IMR-90 (cell line): ENCODE results near the gene C8B. TPM values are rescaled to one million over a fixed set of nuclear protein-coding genes. Genes with fewer than 3 reads are reported as not detected.
A peak's percentile ranks its signal among the peaks of the same experiment; 100 is the strongest.

Source experiments
- ATAC-seq: fragments of 200-7000 bp; cut with Tn5 transposase; 2 replicates; pipeline ENCODE4 v1.9.1; 2020; ENCODE audit warnings: low read depth, mild to moderate bottlenecking, moderate library complexity
- BruUV-seq: library from RNA; stranded (reverse); fragments of 400-500 nt; replicated peaks from 2 replicates; lab custom pipeline; 2021; lab: Mats Ljungman, UMichigan
- CTCF ChIA-PET: fragments of 300-600 bp; formaldehyde crosslinking; extraction: SDS; loops from one replicate; lab custom pipeline; 2021; ENCODE audit warnings: antibody characterized with exemption; lab: Yijun Ruan, JAX
- POLR2A ChIA-PET: fragments of 300-600 bp; sonication (Branson Sonifier 250); formaldehyde crosslinking; loops from one replicate; lab custom pipeline; 2022; ENCODE audit warnings: antibody characterized with exemption; ENCODE audit not compliant: unreplicated experiment; lab: Charles Lee
- DNase-seq: peaks from one replicate; pipeline ENCODE4 v3.0.0; 2013
- H2AFZ ChIP-seq: replicated peaks from 2 replicates; pipeline ENCODE3; 2013; ENCODE audit warnings: low read length, mild to moderate bottlenecking; ENCODE audit not compliant: poor library complexity
- H2AK5ac ChIP-seq: 2 replicates; pipeline ENCODE4 v1.6.1; 2013; ENCODE audit warnings: low read depth, low read length, inconsistent platforms
- H2AK9ac ChIP-seq: replicated peaks from 2 replicates; pipeline ENCODE3; 2013; ENCODE audit warnings: mild to moderate bottlenecking, low read depth, low read length, moderate library complexity; ENCODE audit not compliant: poor library complexity
- H2BK120ac ChIP-seq: 2 replicates; pipeline ENCODE4 v1.6.1; 2013; ENCODE audit warnings: low read depth, low read length, inconsistent platforms
- H2BK15ac ChIP-seq: 3 replicates; pipeline ENCODE4 v1.6.1; 2013; ENCODE audit warnings: low read depth, low read length, inconsistent platforms
- H2BK20ac ChIP-seq: 2 replicates; pipeline ENCODE4 v1.6.1; 2013; ENCODE audit warnings: low read depth, mild to moderate bottlenecking, inconsistent platforms, low read length, moderate library complexity
- H2BK5ac ChIP-seq: 2 replicates; pipeline ENCODE4 v1.6.1; 2013; ENCODE audit warnings: mild to moderate bottlenecking, low read depth, low read length, inconsistent platforms; ENCODE audit not compliant: poor library complexity, severe bottlenecking
- H3K14ac ChIP-seq: replicated peaks from 2 replicates; pipeline ENCODE4 v1.6.1; 2013; ENCODE audit warnings: low read depth, low read length, inconsistent platforms
- H3K18ac ChIP-seq: 2 replicates; pipeline ENCODE4 v1.6.1; 2013; ENCODE audit warnings: low read depth, low read length, control low read depth
- H3K23ac ChIP-seq: 2 replicates; pipeline ENCODE4 v1.6.1; 2013; ENCODE audit warnings: low read depth, low read length, inconsistent platforms
- H3K27ac ChIP-seq: 2 replicates; pipeline ENCODE4 v1.5.1; 2013; ENCODE audit warnings: mild to moderate bottlenecking, control low read depth, low read length; ENCODE audit not compliant: insufficient read depth
- H3K27me3 ChIP-seq: 2 replicates; pipeline ENCODE4 v1.6.1; 2013; ENCODE audit warnings: low read length; ENCODE audit not compliant: control insufficient read depth, insufficient read depth
- H3K36me3 ChIP-seq: 2 replicates; pipeline ENCODE4 v1.6.1; 2013; ENCODE audit warnings: low read length, mixed read lengths; ENCODE audit not compliant: control insufficient read depth, insufficient read depth
- H3K4ac ChIP-seq: 2 replicates; pipeline ENCODE4 v1.6.1; 2013; ENCODE audit warnings: low read depth, low read length, inconsistent platforms
- H3K4me1 ChIP-seq: 2 replicates; pipeline ENCODE4 v1.6.1; 2013; ENCODE audit warnings: low read length, mixed read lengths; ENCODE audit not compliant: control insufficient read depth, insufficient read depth
- H3K4me2 ChIP-seq: 2 replicates; pipeline ENCODE4 v1.6.1; 2013; ENCODE audit warnings: low read depth, mild to moderate bottlenecking, control low read depth, low read length, moderate library complexity
- H3K4me3 ChIP-seq: 2 replicates; pipeline ENCODE4 v1.5.1; 2013; ENCODE audit warnings: low read depth, mild to moderate bottlenecking, control low read depth, low read length, moderate library complexity; ENCODE audit not compliant: insufficient read depth
- H3K56ac ChIP-seq: 2 replicates; pipeline ENCODE4 v1.6.1; 2013; ENCODE audit warnings: low read length, inconsistent platforms; ENCODE audit not compliant: insufficient read depth; ENCODE audit errors: extremely low read depth
- H3K79me1 ChIP-seq, 2 experiments: 2 replicates each; pipeline ENCODE4 v1.6.1; 2013; ENCODE audit warnings: low read length in 2 of 2, inconsistent platforms in 1 of 2, low read depth in 1 of 2
- H3K9ac ChIP-seq: 2 replicates; pipeline ENCODE4 v1.6.1; 2013; ENCODE audit warnings: low read depth, low read length, control low read depth
- H3K9me1 ChIP-seq: 2 replicates; pipeline ENCODE4 v1.6.1; 2013; ENCODE audit warnings: low read length, inconsistent platforms; ENCODE audit not compliant: insufficient read depth
- H3K9me3 ChIP-seq: 2 replicates; pipeline ENCODE4 v1.6.1; 2013; ENCODE audit warnings: low read length; ENCODE audit not compliant: control insufficient read depth, insufficient read depth
- H4K20me1 ChIP-seq: 2 replicates; pipeline ENCODE4 v1.6.1; 2013; ENCODE audit warnings: low read length, inconsistent platforms; ENCODE audit not compliant: insufficient read depth
- H4K5ac ChIP-seq: 2 replicates; pipeline ENCODE4 v1.6.1; 2013; ENCODE audit warnings: mild to moderate bottlenecking, low read depth, low read length, control low read depth
- H4K8ac ChIP-seq, 2 experiments: 2 replicates each; pipeline ENCODE4 v1.6.1; 2013; ENCODE audit warnings: low read depth in 2 of 2, low read length in 2 of 2, control low read depth in 1 of 2, inconsistent platforms in 1 of 2
- H4K91ac ChIP-seq: 2 replicates; pipeline ENCODE4 v1.6.1; 2013; ENCODE audit warnings: low read depth, low read length, inconsistent platforms; ENCODE audit not compliant: insufficient read depth
- CEBPB ChIP-seq: IDR thresholded peaks from 2 replicates; pipeline ENCODE4 v1.6.1; 2012; ENCODE audit warnings: low read depth, low read length, improper control_type of control experiment
- FOS ChIP-seq: fragments of 150-350 bp; IDR thresholded peaks from 2 replicates; pipeline ENCODE4 v1.6.1; 2016; ENCODE audit warnings: low read depth, low read length
- MAFK ChIP-seq: IDR thresholded peaks from 2 replicates; pipeline ENCODE4 v1.6.1; 2012; ENCODE audit warnings: low read depth, low read length, improper control_type of control experiment
- MAZ ChIP-seq: IDR thresholded peaks from 2 replicates; pipeline ENCODE4 v1.6.1; 2012; ENCODE audit warnings: low read depth, mild to moderate bottlenecking, low read length, improper control_type of control experiment, moderate library complexity, borderline replicate concordance
- RAD21 ChIP-seq: IDR thresholded peaks from 2 replicates; pipeline ENCODE4 v1.6.1; 2012; ENCODE audit warnings: low read length, improper control_type of control experiment
- RFX5 ChIP-seq: IDR thresholded peaks from 2 replicates; pipeline ENCODE4 v1.8.0; 2012; ENCODE audit warnings: low read depth, mild to moderate bottlenecking, low read length, moderate library complexity
- SMC3 ChIP-seq: fragments of 150-350 bp; IDR thresholded peaks from 2 replicates; pipeline ENCODE4 v1.6.1; 2016; ENCODE audit warnings: low read depth, mild to moderate bottlenecking, antibody characterized with exemption, low read length, moderate library complexity
- USF2 ChIP-seq: fragments of 150-350 bp; IDR thresholded peaks from 2 replicates; pipeline ENCODE4 v1.6.1; 2017; ENCODE audit warnings: mild to moderate bottlenecking, antibody characterized with exemption, low read length, low read depth
- WGBS, 2 experiments: methylation state at CpG; one replicate each; pipeline versions ENCODE4 v1.1.5 to v1.1.7; 2013; ENCODE audit warnings: missing lambda C conversion rate in 2 of 2; ENCODE audit not compliant: insufficient read length in 1 of 2; ENCODE audit errors: extremely low coverage in 2 of 2; 5-methylcytosine and 5-hydroxymethylcytosine counted together
- dilution Hi-C: fragments of 300-500 bp; cut with HindIII; formaldehyde crosslinking; loops from one replicate; pipeline ENCODE4 v1.14.3; 2018; ENCODE audit warnings: low sequenced_read_pairs; ENCODE audit not compliant: unreplicated experiment
- in situ Hi-C: fragments of 300-500 bp; cut with MboI; formaldehyde crosslinking; loops from 3 replicates; pipeline ENCODE4 v1.14.3; 2019; ENCODE audit warnings: low sequenced_read_pairs, inconsistent platforms, mixed read lengths
- intact Hi-C: fragments of 100-400 bp; cut with micrococcal nuclease; formaldehyde crosslinking; loops from 2 replicates; pipeline ENCODE4 v1.10.0; 2022
- polyA plus RNA-seq, 3 experiments: library from polyadenylated mRNA; depleted of rRNA; stranded (reverse); fragments of >200 nt; gene quantifications; 2 replicates each; pipeline ENCODE4 v1.2.3, GENCODE V29; 2012; ENCODE audit warnings: low replicate concordance in 1 of 3
- total RNA-seq: library from RNA; depleted of rRNA; stranded (reverse); fragments of >200 nt; gene quantifications from 2 replicates; pipeline ENCODE4 v1.2.3, GENCODE V29; 2012
- TF ChIP-seq, protein P1 (sequence below): conservative IDR thresholded peaks from 2 replicates; pipeline ENCODE4 v1.5.1; 2012; ENCODE audit warnings: mild to moderate bottlenecking, low read depth, low read length, improper control_type of control experiment

Gene C8B
- total and polyA plus RNA-seq, 2 of the 4 experiments (the other 2 are of a cell fraction): not detected

DNA sequence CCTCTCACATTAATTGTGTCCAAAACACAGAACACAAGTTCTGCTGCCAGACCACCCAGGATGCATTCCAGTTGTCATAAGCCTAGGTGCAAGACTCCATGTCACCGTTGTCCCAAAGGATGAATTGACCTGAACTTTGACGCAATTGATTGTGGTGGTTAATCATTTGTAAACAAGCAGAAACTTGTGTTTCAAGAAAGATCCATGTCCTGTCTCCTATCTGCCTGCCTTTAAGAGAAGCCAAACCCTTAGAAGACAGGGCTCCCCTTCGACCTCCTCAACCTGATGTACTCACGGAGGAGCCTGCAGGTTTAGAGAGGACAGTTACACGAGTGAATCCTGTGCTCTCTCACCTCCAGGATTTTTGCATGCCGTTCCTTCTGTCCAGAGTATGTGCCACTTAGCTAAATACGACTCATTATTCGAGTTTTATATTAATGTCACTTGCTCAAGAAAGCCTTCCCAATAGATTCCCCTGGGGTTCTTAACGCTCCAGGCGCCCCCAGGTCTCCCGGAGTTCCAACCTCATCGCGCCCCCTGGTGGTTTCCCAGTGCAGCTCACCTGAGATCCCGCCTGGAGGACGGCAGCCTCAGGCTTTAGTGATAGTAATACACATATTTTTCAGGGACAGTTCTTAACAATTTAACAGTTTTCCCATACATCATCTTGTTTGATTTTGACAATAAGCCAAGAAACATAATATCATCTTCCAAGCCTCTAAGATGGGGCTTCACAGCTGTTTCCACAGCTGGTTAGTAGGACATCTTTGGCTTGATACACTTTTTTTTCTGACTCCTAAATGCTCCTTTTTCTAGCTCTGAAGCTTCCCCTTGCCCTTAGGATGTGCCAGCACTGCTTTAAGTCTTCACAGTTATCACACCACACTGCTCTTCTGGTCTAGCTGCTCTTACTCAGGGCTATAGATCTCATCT lies 2.4 kb upstream of the C8B start:
- in situ Hi-C loops (no loop called here), intact Hi-C loops (loop anchor here (5.0 kb wide), 1 partner anchor 136 kb away; no protein-coding TSS in a partner anchor), dilution Hi-C loops (no loop called here)
- no peak overlapping the region for H3K14ac ChIP-seq
- no peak overlapping the region for H3K4me2 ChIP-seq
- no peaks in the 10 kb centered on the region; the same call in 1 of the 2 replicates for H3K9me1 ChIP-seq
- H3K23ac ChIP-seq: no peak overlapping the region
- H3K9ac ChIP-seq: no peak overlapping the region
- no peaks in the 10 kb centered on the region for H3K79me1 ChIP-seq
- BruUV-seq: no TSS peak
- no peak overlapping the region for H2AK9ac ChIP-seq
- H4K20me1 ChIP-seq: no peaks in the 10 kb centered on the region
- peak overlapping the region; percentile 35; the same call in 1 of the 2 replicates for H2BK20ac ChIP-seq
- 54% methylated on average over 3 of the region's 15 CpGs; no CpG with 5 or more reads in 1 of the 2 experiments for WGBS, 2 experiments
- no peaks in the 10 kb centered on the region; the same call in none of the 2 replicates for H3K27me3 ChIP-seq
- H3K4me3 ChIP-seq: no peak overlapping the region
- peak overlapping the region; percentile 28 for H2AFZ ChIP-seq
- POLR2A ChIA-PET: no interaction called here
- H3K27ac ChIP-seq: no peak overlapping the region
- no peak overlapping the region; a peak in 1 of 4 replicates for H4K8ac ChIP-seq
- H4K5ac ChIP-seq: no peak overlapping the region
- no peak overlapping the region for H2BK5ac ChIP-seq
- no peak overlapping the region; the same call in 1 of the 2 replicates for H2BK120ac ChIP-seq
- H3K9me3 ChIP-seq: no peaks in the 10 kb centered on the region
- H3K4ac ChIP-seq: no peak overlapping the region
- H2BK15ac ChIP-seq: no peak overlapping the region
- peak overlapping the region; percentile 24; the same call in 1 of the 2 replicates for H4K91ac ChIP-seq
- no peak overlapping the region; the same call in 1 of the 2 replicates for H3K18ac ChIP-seq
- no peaks in the 10 kb centered on the region; the same call in 1 of the 2 replicates for H3K4me1 ChIP-seq
- ATAC-seq: no peak
- CTCF ChIA-PET: interaction anchor here (0.5 to 1.0 kb wide), 2 partner anchors 22 to 53 kb away, joined by 3 read pairs; no protein-coding TSS in a partner anchor
- DNase-seq: peak; percentile 15
- no peak overlapping the region for H3K56ac ChIP-seq
- no peak overlapping the region for H2AK5ac ChIP-seq
- no peaks in the 10 kb centered on the region for H3K36me3 ChIP-seq
- no peak for TF ChIP-seq CEBPB
- peak; percentile 58 for TF ChIP-seq SMC3
- no peak for TF ChIP-seq RFX5
- TF ChIP-seq MAFK: no peak
- TF ChIP-seq RAD21: peak; percentile 43
- TF ChIP-seq, protein P1, sequence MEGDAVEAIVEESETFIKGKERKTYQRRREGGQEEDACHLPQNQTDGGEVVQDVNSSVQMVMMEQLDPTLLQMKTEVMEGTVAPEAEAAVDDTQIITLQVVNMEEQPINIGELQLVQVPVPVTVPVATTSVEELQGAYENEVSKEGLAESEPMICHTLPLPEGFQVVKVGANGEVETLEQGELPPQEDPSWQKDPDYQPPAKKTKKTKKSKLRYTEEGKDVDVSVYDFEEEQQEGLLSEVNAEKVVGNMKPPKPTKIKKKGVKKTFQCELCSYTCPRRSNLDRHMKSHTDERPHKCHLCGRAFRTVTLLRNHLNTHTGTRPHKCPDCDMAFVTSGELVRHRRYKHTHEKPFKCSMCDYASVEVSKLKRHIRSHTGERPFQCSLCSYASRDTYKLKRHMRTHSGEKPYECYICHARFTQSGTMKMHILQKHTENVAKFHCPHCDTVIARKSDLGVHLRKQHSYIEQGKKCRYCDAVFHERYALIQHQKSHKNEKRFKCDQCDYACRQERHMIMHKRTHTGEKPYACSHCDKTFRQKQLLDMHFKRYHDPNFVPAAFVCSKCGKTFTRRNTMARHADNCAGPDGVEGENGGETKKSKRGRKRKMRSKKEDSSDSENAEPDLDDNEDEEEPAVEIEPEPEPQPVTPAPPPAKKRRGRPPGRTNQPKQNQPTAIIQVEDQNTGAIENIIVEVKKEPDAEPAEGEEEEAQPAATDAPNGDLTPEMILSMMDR: peak; percentile 50
- TF ChIP-seq FOS: no peak
- TF ChIP-seq MAZ: no peak
- TF ChIP-seq USF2: no peak
